HG03064 (cell line): ENCODE results near the gene ZNF513.

ENCODE experiments used
- ATAC-seq: cut with Tn5 transposase; IDR thresholded peaks from one replicate; pipeline ENCODE4 v1.9.1; 2021; ENCODE audit warnings: low read depth; ENCODE audit not compliant: unreplicated experiment

The ZNF513 gene

DNA sequence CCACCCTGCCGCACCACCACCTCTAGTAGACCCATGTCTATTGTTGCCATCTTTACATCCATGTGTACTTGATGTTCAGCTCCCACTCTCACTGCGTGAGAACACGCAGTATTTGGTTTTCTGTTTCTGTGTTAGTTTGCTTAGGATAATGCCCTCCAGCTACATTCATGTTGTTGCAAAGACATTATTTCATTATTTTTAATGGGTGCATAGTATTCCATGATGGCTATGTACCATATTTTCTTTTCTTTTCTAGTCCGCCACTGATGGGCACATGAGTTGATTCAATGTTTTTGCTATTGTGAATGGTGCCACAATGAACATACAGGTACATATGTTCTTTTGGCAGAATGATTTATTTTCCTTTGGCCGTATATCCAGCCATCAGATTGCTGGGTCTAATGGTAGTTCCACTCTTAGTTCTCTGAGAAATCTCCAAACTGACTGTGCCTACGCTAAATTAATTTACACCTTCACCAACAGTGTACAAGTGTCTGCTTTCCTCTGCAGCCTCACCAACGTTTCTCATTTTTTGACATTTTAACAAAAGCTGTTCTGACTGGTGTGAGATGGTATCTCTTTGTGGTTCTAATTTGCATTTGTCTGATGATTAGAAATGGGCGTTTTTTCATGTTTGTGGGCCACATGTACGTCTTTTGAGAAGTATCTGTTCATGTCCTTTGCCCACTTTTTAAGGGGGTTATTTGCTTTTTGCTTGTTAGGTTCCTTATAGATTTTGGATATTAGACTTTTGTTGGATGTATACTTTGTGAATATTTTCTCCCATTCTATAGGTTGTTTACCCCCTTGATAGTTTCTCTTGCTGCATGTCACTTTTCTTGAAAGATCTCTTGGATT lies 10.5 kb upstream of the ZNF513 start:
- no peak for ATAC-seq

DNA sequence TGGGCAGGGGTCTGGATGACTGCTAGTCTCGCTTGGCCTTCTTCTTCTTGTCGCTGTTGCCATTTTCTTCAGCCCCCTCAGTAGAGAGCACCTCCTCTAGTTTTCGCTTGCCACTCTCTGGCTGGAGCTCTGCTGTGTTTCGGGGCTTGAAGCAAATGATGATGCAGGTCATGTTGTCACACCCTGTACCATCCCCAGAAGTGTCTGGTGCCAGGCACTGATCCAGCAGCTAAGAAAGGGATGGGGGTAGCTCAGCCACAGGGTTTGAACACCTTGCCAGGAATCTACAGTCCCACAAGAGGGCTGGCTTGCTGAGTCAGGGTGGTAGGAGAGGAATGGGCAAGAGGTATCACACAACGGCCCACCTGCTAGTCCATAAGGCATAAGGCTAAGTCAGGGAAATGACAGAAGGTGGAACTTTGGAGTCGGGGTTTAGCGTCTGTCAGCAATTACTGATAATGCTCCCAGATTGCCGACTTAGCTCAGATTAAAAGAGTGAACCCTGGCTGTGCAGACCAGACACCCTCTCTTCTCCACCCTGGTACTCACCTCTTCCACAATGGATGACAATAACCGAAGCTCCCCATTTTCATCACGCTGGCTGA lies 1.1 kb upstream of the ZNF513 start:
- ATAC-seq = no peak

DNA sequence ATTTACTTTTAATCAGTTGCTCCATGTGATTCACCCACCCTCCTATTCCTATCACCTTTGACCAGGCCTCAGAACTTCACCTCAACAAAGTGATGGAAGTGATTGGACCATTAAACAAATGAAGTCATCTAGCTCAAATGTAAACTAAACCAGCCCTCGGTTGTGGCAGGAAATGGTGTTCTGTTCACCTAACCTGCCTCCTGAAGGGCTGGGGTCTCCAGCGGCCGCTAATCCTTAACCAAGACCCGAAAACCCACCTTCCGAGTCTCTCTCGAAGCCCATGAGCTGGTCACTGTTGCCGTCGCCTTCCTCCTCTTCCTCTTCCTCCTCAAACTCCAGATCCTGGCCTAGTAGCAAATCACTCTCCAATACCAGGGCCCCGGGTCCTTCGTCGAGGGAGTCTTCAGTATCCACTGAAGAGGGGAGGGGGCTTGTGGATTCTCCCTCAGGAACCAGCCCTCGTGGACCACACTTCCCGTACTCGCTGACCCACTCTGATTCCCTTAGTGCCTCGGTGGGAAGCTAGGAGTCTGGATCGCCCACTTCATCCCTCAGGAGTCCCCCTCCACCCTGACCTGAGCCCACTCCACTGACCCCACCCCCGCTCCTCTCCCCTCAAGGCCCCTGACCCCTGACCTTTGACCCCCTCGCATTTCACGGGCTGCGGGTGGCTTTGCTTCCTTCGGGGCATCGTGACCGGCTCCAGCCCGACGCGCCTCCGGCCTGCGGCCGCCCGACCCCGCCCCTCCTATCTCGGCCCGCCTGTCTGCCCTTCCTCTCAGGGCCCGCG lies 503 bp downstream of the ZNF513 start:
- peak; percentile 22 for ATAC-seq

DNA sequence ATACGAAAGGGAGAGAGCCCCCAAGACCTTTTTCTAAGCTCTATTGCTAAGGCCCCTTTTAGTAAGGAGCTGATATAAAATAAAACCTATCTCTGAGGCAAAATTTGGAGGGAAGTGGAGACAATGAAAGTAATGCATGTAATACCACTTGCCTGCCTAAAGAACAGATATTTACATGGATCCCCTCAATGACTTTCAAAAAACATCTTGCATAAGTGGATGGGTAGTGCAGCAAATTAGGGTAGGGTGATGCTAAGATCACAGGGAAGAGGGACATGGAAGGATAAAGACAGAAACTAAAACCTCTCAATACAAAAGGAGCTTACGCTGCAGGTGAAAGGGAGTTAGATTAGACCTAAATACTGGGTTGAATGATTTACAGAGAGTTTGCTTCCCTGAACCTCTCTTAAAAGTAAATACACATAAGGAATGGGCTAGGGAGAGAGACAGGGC lies 1.1 kb downstream of the ZNF513 start:
- no peak for ATAC-seq

DNA sequence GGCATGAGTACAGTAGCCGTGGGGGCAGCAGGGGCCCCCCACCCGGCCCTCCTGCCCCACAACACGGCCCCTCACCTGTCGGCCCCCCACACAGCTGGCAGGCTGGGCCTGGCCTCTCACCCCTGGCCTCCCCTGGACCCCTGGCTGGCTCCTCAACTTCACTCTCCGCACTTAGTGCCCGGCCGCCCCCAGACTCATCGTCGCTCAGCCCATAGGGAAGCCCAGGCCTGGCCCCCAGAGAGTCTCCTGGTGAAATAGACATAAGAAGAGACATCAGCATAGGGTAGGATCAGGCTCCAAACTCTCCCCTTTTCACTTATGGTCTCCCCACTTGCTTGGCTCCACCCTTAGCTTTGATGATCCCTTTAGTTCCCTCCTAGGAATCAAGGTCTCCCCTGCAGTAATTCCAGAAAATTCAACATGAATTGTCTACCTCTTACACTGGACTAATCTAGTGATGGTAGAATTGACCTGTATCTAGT lies 1.7 kb downstream of the ZNF513 start:
- no peak for ATAC-seq

DNA sequence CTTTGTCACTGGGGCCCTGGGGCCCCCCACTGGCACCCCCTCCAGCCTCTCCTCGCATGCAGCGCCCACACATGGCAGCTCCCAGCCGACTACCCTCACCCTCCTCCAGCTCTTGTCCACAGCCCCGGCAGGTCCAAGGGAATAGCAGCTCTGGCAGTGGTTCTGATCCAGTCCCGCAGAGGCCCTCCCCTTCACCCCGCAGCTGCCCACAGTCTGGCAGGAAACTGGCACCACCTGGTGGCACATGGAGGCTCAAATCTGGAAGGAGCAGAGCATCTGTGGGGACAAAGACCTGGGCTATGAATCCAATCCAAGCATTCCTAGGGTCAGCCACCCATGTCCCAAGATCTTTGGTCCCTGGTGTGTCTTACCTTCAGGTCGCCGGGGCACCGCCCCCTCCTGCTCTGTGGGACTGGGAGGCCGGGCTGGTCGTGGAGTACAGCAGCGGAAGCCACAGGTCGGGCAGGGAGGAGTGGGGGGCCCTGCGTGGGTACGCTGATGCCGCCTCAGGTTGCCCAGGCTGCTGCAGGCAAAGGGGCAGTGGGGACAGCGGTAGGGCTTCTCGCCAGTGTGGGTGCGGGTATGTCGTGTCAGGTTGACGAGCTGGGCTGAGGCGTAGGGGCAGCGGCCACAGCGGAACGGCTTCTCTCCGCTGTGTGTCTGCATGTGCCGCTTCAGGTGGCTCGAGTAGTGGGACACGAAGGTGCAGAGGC lies 2.3 kb downstream of the ZNF513 start:
- ATAC-seq = no peak

DNA sequence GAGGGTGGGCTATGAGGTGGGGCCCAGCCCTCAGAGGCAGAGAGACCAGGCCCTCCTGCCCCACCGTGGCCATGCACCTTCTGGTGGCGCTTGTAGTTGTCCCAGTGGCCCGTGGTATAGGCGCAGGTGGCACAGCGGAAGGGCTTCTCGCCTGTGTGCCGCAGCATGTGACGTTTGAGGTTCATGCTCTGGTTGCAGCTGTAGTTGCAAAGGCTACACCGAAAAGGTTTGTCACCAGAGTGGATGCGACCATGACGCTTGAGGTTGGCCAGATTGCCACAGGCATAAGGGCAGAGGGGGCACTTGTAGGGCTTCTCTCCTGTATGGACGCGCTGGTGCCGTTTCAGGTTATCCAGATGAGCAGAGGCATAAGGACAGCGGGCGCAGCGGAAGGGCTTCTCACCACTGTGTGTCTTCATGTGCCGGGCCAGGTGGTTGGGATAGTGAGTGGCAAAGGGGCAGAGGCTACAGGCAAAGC lies 2.9 kb downstream of the ZNF513 start:
- ATAC-seq = no peak

DNA sequence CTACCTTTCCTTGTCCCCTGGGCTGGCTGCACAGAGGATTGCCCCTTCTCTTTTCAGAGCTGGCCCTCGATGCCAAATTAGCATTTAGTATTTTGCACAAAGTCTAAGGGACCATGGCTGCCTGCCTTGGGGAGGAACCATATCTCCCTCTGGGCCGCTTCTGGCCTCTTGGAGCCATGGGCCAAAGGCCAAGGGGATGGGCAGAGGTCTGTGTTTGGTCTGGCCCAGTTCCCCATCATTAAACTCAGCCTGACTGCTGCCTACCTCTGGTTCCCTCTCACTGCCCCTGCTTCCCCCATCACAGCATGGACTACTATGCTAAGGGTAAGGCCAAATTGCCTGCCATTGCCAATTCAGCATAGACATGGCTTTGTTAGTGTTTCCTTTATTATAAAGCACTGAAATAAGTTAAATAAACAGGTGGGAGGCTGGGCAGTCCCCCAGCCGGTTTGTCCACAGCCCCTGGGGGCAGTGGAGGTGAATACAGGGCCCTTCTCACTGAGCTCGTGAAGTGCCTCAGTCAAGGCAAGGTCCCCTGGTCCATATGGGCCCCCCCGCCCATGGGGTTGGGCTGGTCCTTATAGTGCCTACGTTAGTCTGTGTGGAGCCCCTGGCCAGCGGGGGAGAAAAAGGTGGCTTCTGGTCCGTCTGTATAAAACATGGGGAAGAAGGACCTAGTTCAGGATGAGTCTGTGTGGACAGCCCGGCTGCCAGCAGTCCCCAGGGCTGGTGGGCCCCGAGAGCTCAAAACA lies 3.5 kb downstream of the ZNF513 start:
- no peak for ATAC-seq

DNA sequence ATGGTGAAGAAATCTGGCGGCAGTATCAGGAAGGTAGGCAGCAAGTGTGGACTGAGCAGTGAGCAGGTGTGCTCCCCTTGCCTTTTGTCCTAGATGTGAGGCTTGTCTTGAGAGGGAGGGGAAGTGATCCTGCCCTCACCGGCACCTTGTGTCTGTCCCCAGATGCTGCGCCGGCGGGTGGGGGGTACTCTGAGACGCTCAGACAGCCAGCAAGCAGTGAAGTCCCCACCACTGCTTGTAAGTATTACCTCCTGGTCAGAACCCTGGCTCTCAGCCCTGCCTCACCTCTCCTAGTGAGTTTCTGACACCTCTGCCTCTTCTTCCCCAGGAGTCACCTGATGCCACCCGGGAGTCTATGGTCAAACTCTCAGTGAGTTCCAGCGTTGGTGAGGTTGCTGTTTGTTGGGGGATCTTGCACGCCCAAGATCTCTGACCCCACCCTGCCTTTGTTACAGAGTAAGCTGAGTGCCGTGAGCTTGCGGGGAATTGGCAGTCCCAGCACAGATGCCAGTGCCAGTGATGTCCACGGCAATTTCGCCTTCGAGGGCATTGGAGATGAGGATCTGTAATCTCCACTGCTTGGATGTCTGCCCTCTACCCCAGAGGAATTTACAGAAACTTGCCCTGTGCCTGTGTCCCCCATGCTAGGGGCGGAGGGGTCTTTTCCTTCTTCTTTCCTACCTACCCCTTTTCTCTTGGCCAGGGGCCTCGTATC lies 4.2 kb downstream of the ZNF513 start:
- no peak for ATAC-seq

DNA sequence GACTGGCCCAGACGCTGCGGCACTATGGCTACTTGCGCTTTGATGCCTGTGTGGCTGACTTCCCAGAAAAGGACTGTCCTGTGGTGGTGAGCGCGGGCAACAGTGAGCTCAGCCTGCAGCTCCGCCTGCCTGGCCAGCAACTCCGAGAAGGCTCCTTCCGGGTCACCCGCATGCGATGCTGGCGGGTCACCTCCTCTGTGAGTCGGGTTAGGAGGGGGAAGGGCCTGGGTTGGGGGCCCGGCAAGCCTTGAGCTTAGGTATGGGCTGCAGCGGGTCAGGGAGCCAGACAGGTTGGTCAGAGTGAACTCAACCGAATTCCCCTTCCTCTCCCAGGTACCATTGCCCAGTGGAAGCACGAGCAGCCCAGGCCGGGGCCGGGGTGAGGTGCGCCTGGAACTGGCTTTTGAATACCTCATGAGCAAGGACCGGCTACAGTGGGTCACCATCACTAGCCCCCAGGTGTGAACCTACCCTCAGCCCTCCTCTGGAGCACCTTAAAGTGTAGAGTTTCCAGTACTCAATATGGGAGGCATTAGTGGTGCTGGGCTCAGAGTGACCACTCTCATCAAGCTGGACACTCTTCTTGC lies 4.9 kb downstream of the ZNF513 start:
- ATAC-seq = no peak

DNA sequence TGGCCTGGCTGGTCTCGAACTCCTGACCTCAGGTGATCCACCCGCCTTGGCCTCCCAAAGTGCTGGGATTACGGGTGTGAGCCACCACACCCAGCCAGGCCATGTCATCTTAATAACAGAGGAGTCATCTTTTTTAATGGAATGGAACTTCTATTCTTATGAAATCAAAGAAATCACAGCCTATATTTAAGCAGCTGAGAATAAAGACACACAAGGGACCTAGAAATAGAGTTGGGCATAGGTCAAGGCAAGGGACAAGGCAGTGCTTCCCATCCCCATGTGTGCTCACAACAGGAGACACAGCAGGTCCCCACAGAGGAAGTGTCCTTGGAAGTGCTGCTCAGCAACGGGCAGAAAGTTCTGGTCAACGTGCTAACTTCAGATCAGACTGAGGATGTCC lies 7.0 kb downstream of the ZNF513 start:
- ATAC-seq = no peak

DNA sequence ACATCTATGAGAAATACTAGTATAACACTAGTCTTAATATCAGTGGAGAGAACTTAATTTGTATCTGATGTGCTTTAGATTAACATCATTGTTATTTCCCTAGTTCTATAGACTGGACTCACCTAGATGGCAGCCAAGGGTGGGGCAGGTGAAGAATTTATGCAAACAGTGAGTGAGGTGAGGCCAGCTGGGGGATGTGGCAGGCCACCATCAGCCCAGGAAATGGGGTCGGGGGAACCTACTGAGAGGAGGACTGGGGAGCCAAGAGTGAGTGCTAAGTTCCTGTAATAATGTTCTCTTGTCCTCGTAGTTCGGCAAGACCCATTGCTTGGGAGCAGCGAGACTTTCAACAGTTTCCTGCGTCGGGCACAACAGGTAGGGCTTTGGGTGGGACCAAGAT lies 7.6 kb downstream of the ZNF513 start:
- ATAC-seq = no peak

DNA sequence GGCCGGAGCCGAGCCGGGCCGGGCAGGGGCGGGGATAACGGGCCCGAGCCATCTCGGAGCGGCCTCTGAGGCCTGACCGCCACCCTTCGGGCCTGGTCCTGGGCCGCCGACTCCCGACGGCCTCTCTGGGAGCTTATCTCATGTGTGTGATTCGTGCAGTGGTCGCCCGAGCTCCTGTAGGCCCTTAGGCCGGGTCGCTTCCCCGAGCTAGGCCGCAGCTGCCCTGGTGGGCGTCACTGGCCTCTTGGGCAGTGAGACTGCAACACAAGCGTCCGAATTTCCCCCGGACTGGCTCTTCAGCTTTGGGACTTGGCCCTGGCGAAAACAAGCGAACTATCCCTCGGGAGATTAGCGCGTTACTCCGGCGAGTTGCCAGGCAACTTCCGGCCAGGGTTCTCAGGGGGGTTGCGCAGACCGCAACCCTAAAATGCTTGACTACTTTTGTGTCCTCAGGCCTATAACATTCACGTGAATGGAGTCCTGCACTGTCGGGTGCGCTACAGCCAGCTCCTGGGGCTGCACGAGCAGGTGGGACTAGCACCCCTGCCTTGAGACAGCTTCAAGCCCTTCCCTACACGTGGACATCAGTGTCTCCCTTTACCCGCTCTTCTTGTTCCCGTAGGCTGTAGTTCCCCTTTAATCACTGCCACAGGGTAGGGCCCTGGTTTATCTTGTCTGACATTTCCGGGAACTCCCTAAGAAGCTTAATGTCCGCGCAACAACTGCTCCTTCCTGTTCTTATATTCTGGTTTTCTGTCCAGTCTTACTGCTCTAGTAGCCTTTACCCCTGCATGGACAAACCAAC lies 9.5 kb downstream of the ZNF513 start:
- ATAC-seq = peak; percentile 27

DNA sequence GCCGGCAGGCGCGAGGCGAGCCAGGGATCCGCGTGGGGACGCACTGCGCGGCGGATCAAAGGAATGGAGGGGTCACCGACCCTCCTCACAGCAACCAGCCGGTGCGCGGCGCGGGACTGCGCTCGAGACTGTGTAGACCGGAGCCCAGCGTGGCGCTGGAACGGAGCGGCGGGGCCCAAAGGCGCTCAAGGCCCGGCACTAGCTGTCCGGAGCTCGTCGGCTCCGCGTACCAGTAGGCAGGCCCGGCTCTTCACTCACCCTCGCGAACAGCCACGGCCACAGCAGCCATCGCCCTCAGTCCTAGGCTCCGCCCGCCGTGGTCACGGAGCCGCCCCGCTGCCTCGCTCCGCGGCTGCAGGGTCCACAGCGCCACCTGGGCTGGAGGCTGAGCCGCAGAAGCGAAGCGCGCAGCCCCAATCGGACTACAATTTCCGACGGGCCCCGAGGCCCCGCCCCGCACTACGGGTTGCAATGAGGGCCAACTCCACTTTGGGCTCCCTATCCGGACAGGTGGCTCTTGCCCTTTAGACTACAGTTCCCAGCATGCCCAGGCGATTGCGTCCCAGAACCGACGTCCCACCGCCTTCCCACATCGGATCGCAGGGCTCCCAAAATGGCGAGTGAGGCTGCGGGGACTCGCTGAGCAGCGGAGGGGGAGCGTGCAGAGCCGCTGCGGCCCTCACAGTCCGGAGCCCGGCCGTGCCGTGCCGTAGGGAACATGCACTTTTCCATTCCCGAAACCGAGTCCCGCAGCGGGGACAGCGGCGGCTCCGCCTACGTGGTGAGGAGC lies 10.3 kb downstream of the ZNF513 start, which contains the start of the genes EIF2B4 and SNX17:
Gene EIF2B4 (minus strand): TSS at position 313 of the 790 bp plus-strand sequence. CDS start 24 bp downstream, at position 289.
Gene SNX17 (plus strand): TSS at position 591 of the 790 bp plus-strand sequence. CDS start 128 bp downstream, at position 719.
- ATAC-seq = peak; percentile 89

DNA sequence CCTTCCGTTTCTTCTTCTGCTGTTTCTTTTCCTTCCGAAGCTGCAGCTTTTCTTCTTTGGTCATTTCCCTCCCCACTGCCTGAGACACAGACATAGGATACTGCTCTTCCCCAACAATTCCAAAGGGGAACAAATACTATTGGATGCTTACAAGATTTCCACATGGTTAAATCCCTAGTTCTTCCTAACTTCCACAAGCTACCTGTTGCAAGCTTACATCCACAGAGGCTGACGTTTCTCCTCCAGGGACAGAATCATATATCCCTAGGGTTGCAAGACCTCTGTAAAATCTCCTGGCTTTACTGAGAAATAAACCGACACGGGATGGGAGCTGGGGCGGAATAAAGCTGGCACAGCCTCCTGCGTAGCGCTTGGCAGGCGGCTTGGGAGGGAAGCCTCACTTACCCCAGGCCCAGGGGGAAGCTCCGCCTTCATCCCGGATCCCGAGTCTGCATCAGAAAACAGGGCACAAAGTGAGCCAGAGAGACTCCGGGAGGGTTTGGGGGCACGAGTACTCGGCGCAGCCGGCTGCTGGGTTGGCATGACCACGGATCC lies 11.0 kb downstream of the ZNF513 start:
- peak; percentile 4 for ATAC-seq

DNA sequence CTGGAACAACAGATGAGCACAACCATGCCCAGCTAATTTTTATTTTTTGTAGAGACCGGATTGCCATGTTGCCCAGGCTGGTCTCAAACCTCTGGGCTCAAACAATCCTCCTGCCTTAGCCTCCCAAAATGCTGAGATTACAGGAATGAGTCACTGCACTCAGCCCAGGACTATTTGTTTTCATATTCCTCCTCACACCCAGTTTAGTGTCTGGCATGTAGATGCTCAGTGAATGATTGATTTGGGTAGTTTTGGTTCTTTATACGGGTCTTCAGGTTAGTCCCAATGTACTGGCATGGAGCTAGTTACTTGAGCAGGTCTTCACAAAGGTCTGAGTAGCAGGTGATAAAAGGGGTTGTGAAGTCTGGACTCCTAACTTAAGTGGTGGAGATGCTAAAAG lies 16.6 kb downstream of the ZNF513 start:
- no peak for ATAC-seq
